Measurements from ENCODE around the gene POT1. TPM values are rescaled to one million over a fixed set of nuclear protein-coding genes. Genes with fewer than 3 reads are reported as not detected.

Gene POT1
- total RNA-seq, 1 donor from 2014 or later: 42.9 TPM

- no peak for TF ChIP-seq CTCF (IDR thresholded peaks at IDR 0.05; ENCODE audit: partially characterized antibody, unreplicated experiment)
- no peak for DNase-seq
- H3K27ac Mint-ChIP-seq (ENCODE audit: unreplicated experiment): no peak overlapping the region
- H3K36me3 Mint-ChIP-seq (ENCODE audit: unreplicated experiment): no peaks in the 10 kb centered on the region
- no peaks in the 10 kb centered on the region for H3K27me3 Mint-ChIP-seq (ENCODE audit: unreplicated experiment)
- H3K4me1 Mint-ChIP-seq (ENCODE audit: low read depth, unreplicated experiment): no peaks in the 10 kb centered on the region
- H3K4me3 Mint-ChIP-seq (ENCODE audit: unreplicated experiment): no peak overlapping the region
- no peaks in the 10 kb centered on the region for H3K9me3 Mint-ChIP-seq (ENCODE audit: unreplicated experiment)
These were observed 153.5 kb downstream of the POT1 start for GRCh38 chr7:124776153-124776552.

DNA sequence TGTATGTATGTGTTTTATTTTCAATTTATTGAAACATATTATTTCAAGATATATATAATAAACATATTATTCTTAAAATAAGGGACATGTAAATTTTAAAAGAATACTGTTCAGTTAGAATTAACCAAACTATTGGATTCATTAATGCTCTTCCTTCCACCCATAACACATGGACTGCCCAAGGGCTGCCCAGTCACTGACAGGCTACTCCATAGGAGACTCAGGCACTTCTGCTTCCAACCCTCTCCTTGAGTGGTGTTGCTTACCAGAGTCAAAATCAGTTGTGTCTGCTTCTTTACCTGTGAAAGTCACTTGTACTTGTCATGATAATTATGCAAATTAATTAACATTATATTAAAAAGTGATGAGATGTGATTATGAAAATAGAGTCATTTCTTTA, 154.2 kb downstream of the POT1 start:
- no peak overlapping the region for H3K27ac Mint-ChIP-seq (ENCODE audit: unreplicated experiment)
- DNase-seq: no peak
- H3K36me3 Mint-ChIP-seq (ENCODE audit: unreplicated experiment): no peaks in the 10 kb centered on the region
- TF ChIP-seq CTCF (IDR thresholded peaks at IDR 0.05; ENCODE audit: partially characterized antibody, unreplicated experiment): no peak
- no peaks in the 10 kb centered on the region for H3K27me3 Mint-ChIP-seq (ENCODE audit: unreplicated experiment)
- H3K4me1 Mint-ChIP-seq (ENCODE audit: low read depth, unreplicated experiment): no peaks in the 10 kb centered on the region
- H3K9me3 Mint-ChIP-seq (ENCODE audit: unreplicated experiment): no peaks in the 10 kb centered on the region
- no peak overlapping the region for H3K4me3 Mint-ChIP-seq (ENCODE audit: unreplicated experiment)

DNA sequence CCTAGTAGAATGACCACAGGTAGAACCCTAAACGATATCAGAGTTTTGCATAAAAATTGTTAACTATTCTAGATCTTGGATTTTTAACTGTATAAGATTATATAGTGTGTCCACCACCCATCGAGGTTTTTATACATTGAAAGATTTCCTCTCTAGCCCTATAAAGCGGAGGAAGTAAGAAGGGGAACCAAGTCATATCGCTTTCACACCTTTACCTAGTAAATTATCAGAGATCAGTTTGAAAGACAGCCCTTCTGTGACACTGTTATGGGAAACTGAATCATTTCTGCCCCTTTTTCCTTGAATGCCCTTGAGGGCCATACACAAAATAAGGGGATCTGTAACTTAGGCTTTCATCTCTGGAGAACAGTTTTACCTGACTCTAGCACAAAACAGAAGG, 155.7 kb downstream of the POT1 start:
- no peaks in the 10 kb centered on the region for H3K4me1 Mint-ChIP-seq (ENCODE audit: low read depth, unreplicated experiment)
- no peaks in the 10 kb centered on the region for H3K9me3 Mint-ChIP-seq (ENCODE audit: unreplicated experiment)
- H3K36me3 Mint-ChIP-seq (ENCODE audit: unreplicated experiment): no peaks in the 10 kb centered on the region
- TF ChIP-seq CTCF (IDR thresholded peaks at IDR 0.05; ENCODE audit: partially characterized antibody, unreplicated experiment): no peak
- no peaks in the 10 kb centered on the region for H3K27me3 Mint-ChIP-seq (ENCODE audit: unreplicated experiment)
- H3K4me3 Mint-ChIP-seq (ENCODE audit: unreplicated experiment): no peak overlapping the region
- no peak overlapping the region for H3K27ac Mint-ChIP-seq (ENCODE audit: unreplicated experiment)
- DNase-seq: no peak

DNA sequence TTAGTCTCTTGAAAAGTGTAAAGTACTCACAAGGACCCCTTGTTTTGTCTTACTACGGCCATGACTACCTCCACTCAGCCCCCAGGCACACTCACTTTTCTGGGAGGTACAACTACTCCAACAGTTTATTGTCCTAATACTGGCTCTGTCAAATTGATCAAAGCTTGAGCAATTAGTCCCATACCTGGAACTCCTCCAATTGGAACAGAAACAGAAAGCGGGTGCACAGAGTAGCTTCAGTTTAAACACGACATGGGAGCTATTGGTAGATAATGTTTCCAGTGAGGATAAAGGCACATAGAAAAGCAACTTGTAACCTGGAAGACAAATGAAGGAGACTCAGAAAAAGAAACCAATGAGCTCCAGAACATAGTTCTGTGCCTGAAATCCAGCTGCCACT, 156.3 kb downstream of the POT1 start:
- no peak for TF ChIP-seq CTCF (IDR thresholded peaks at IDR 0.05; ENCODE audit: partially characterized antibody, unreplicated experiment)
- no peaks in the 10 kb centered on the region for H3K27me3 Mint-ChIP-seq (ENCODE audit: unreplicated experiment)
- no peak for DNase-seq
- no peaks in the 10 kb centered on the region for H3K4me1 Mint-ChIP-seq (ENCODE audit: low read depth, unreplicated experiment)
- no peak overlapping the region for H3K27ac Mint-ChIP-seq (ENCODE audit: unreplicated experiment)
- no peak overlapping the region for H3K4me3 Mint-ChIP-seq (ENCODE audit: unreplicated experiment)
- H3K36me3 Mint-ChIP-seq (ENCODE audit: unreplicated experiment): no peaks in the 10 kb centered on the region
- H3K9me3 Mint-ChIP-seq (ENCODE audit: unreplicated experiment): no peaks in the 10 kb centered on the region

Other genes starting within 250 kb of the POT1 start
- gene GPR37, start 164.0 kb downstream of the POT1 start, total RNA-seq (ENCODE audit: unreplicated experiment): 6.3 TPM